GM23248 (cell line): Measurements from ENCODE around the gene ZNF689. TPM values are rescaled to one million over a fixed set of nuclear protein-coding genes. Genes with fewer than 3 reads are reported as not detected.

Experiments
- DNase-seq: peaks from one replicate; pipeline ENCODE4 v3.0.0-alpha.2; 2015
- H2AFZ ChIP-seq: fragments of 200-600 bp; sonication (generic); 2 replicates; pipeline ENCODE4 v1.6.1; 2016; ENCODE audit warnings: antibody characterized with exemption
- H3F3A ChIP-seq: fragments of 200-600 bp; sonication (generic); 2 replicates; pipeline ENCODE4 v1.6.1; 2016; ENCODE audit warnings: mild to moderate bottlenecking, antibody characterized with exemption, mixed run types; ENCODE audit not compliant: insufficient read depth
- H3K27ac ChIP-seq: fragments of 200-600 bp; sonication (generic); 2 replicates; pipeline ENCODE4 v1.5.1; 2016; ENCODE audit warnings: mild to moderate bottlenecking
- H3K27me3 ChIP-seq: fragments of 200-600 bp; sonication (generic); replicated peaks from 2 replicates; pipeline ENCODE4 v1.6.1; 2016; ENCODE audit warnings: mild to moderate bottlenecking; ENCODE audit not compliant: insufficient read depth
- H3K36me3 ChIP-seq: fragments of 200-600 bp; sonication (generic); 2 replicates; pipeline ENCODE4 v1.6.1; 2016; ENCODE audit warnings: low read depth, mild to moderate bottlenecking
- H3K4me1 ChIP-seq: fragments of 200-600 bp; sonication (generic); 2 replicates; pipeline ENCODE4 v1.6.1; 2016; ENCODE audit warnings: mild to moderate bottlenecking; ENCODE audit not compliant: insufficient read depth
- H3K4me2 ChIP-seq: fragments of 200-600 bp; sonication (generic); one replicate; pipeline ENCODE4 v1.6.1; 2016; ENCODE audit warnings: mild to moderate bottlenecking; ENCODE audit not compliant: unreplicated experiment
- H3K4me3 ChIP-seq: fragments of 200-600 bp; sonication (generic); 2 replicates; pipeline ENCODE4 v1.5.1; 2016; ENCODE audit warnings: mild to moderate bottlenecking
- H3K79me2 ChIP-seq: fragments of 200-600 bp; sonication (generic); 2 replicates; pipeline ENCODE4 v1.6.1; 2016; ENCODE audit warnings: mild to moderate bottlenecking; ENCODE audit not compliant: insufficient read depth
- H3K9ac ChIP-seq: fragments of 200-600 bp; sonication (generic); 2 replicates; pipeline ENCODE4 v1.6.1; 2016; ENCODE audit warnings: mild to moderate bottlenecking
- H3K9me2 ChIP-seq: fragments of 200-600 bp; sonication (generic); 2 replicates; pipeline ENCODE4 v1.6.1; 2016; ENCODE audit warnings: mixed run types, mild to moderate bottlenecking, moderate library complexity; ENCODE audit not compliant: insufficient read depth
- H3K9me3 ChIP-seq: fragments of 200-600 bp; sonication (generic); one replicate; pipeline ENCODE4 v1.6.1; 2017; ENCODE audit warnings: low read depth
- H4K20me1 ChIP-seq: fragments of 200-600 bp; sonication (generic); 2 replicates; pipeline ENCODE4 v1.6.0; 2016; ENCODE audit not compliant: insufficient read depth
- EZH2 ChIP-seq: fragments of 200-600 bp; sonication (generic); IDR thresholded peaks from 2 replicates; pipeline ENCODE4 v1.6.1; 2018; ENCODE audit warnings: antibody characterized with exemption, mild to moderate bottlenecking; ENCODE audit not compliant: insufficient read depth, poor library complexity, severe bottlenecking
- EZH2phosphoT487 ChIP-seq: fragments of 200-600 bp; sonication (generic); IDR thresholded peaks from 2 replicates; pipeline ENCODE4 v1.6.1; 2018; ENCODE audit warnings: antibody characterized with exemption, moderate library complexity, mild to moderate bottlenecking, low read depth; ENCODE audit not compliant: insufficient read depth
- WGBS, 2 experiments: methylation state at CpG; one replicate each; pipeline ENCODE4 v1.1.6; 2015 to 2017; ENCODE audit warnings: low lambda C conversion rate in 2 of 2, low coverage in 1 of 2; ENCODE audit errors: missing lambda C conversion rate in 2 of 2; 5-methylcytosine and 5-hydroxymethylcytosine counted together
- in situ Hi-C: fragments of 300-500 bp; cut with MboI; formaldehyde crosslinking; loops from 2 replicates; pipeline ENCODE4 v1.15.0; 2020
- polyA plus RNA-seq: library from polyadenylated mRNA; unstranded; fragments of >200 nt; fragmentation: Nextera tagmentation; extraction: Ambion mirVana; gene quantifications from 2 replicates; pipeline ENCODE4 v1.2.1, GENCODE V29; 2016
- total RNA-seq: library from RNA; depleted of rRNA; stranded (reverse); fragments of >200 nt; shearing (Covaris generic); gene quantifications from 2 replicates; pipeline ENCODE4 v1.2.3, GENCODE V29; 2014

ZNF689 gene
- total and polyA plus RNA-seq, 2 experiments from 2014 or later = 5.1 to 5.7 TPM

GRCh38 chr16:30561089-30561816 lies 48.9 kb downstream of the ZNF689 start:
- peak overlapping the region; percentile 53; the same call in 1 of the 2 replicates for H3K4me3 ChIP-seq
- H3K9me2 ChIP-seq = no peaks in the 10 kb centered on the region
- H3K4me1 ChIP-seq = no peaks in the 10 kb centered on the region
- TF ChIP-seq EZH2phosphoT487 (no peak), EZH2 (no peak)
- peak overlapping the region; percentile 77 for H2AFZ ChIP-seq
- no peaks in the 10 kb centered on the region for H3K9me3 ChIP-seq
- WGBS, 2 experiments = 31 to 35% methylated on average over 38 to 46 of the region's 46 CpGs
- peak overlapping the region; percentile 52 for H3K4me2 ChIP-seq
- no peak overlapping the region for H3K9ac ChIP-seq
- no peaks in the 10 kb centered on the region for H3K36me3 ChIP-seq
- in situ Hi-C loops = no loop called here
- peaks cover 18% of the 10 kb centered on the region for H3K79me2 ChIP-seq
- H4K20me1 ChIP-seq = no peaks in the 10 kb centered on the region
- H3K27ac ChIP-seq = no peak overlapping the region
- DNase-seq = no peak
- H3K27me3 ChIP-seq = no peaks in the 10 kb centered on the region
- no peaks in the 10 kb centered on the region for H3F3A ChIP-seq

- Histone ChIP-seq H3K27ac (no peak overlapping the region), H3K79me2 (peaks cover 26% of the 10 kb centered on the region), H3F3A (no peaks in the 10 kb centered on the region), H4K20me1 (no peaks in the 10 kb centered on the region), H3K4me3 (no peak overlapping the region), H3K4me1 (no peaks in the 10 kb centered on the region), H3K4me2 (no peak overlapping the region), H3K36me3 (no peaks in the 10 kb centered on the region), H3K27me3 (no peaks in the 10 kb centered on the region), H3K9me3 (no peaks in the 10 kb centered on the region), H2AFZ (no peak overlapping the region), H3K9me2 (no peaks in the 10 kb centered on the region), H3K9ac (no peak overlapping the region)
- TF ChIP-seq EZH2 (no peak), EZH2phosphoT487 (no peak)
- in situ Hi-C loops = no loop called here
- WGBS, 2 experiments = 98 to 99% methylated on average over 6 of the region's 6 CpGs
- DNase-seq = no peak
These were observed 50.5 kb downstream of the ZNF689 start for GRCh38 chr16:30559690-30560089.

- WGBS, 2 experiments = 79 to 80% methylated on average over 21 of the region's 21 CpGs
- Histone ChIP-seq H3K27me3 (no peaks in the 10 kb centered on the region), H3K4me2 (no peak overlapping the region), H2AFZ (peak overlapping the region; percentile 93), H3K9me2 (no peaks in the 10 kb centered on the region), H3K4me1 (no peaks in the 10 kb centered on the region), H3K9me3 (no peaks in the 10 kb centered on the region), H3K27ac (peak overlapping the region; percentile 86), H3F3A (no peaks in the 10 kb centered on the region), H4K20me1 (no peaks in the 10 kb centered on the region), H3K36me3 (no peaks in the 10 kb centered on the region), H3K4me3 (peak overlapping the region; percentile 93), H3K79me2 (peaks cover 35% of the 10 kb centered on the region), H3K9ac (peak overlapping the region; percentile 55)
- DNase-seq = no peak
- TF ChIP-seq EZH2phosphoT487 (no peak), EZH2 (no peak)
- in situ Hi-C loops = no loop called here
These were observed 51.3 kb downstream of the ZNF689 start for GRCh38 chr16:30558789-30559377.

GRCh38 chr16:30557957-30558788 lies 52.0 kb downstream of the ZNF689 start, which contains the start of gene ZNF764:
TSS of gene ZNF764 (minus strand) at chr16:30558374. CDS start at chr16:30558182, 192 bp downstream.
- Histone ChIP-seq H3K27me3 (no peaks in the 10 kb centered on the region), H3K9me2 (no peaks in the 10 kb centered on the region), H3K4me2 (peak within 1 kb of the TSS; percentile 83), H3K9ac (peak within 1 kb of the TSS; percentile 96), H3K36me3 (no peaks in the 10 kb centered on the region), H3K79me2 (peaks cover 37% of the 10 kb centered on the region), H3K27ac (peak within 1 kb of the TSS; percentile 86), H2AFZ (peak within 1 kb of the TSS; percentile 93), H3K9me3 (no peaks in the 10 kb centered on the region), H3K4me3 (peak within 1 kb of the TSS; percentile 93), H3F3A (no peaks in the 10 kb centered on the region), H3K4me1 (no peaks in the 10 kb centered on the region), H4K20me1 (no peaks in the 10 kb centered on the region)
- in situ Hi-C loops = no loop called here
- TF ChIP-seq EZH2 = no peak
- TF ChIP-seq EZH2phosphoT487 = no peak
- peak; percentile 100 for DNase-seq
- 1 to 2% methylated on average over 61 to 72 of the region's 74 CpGs for WGBS, 2 experiments
